HG03025 (cell line): ENCODE data around the gene SSBP2.
"Not testable (repeated sequence)": the region's sequence is repeated elsewhere in the genome, so short reads cannot be mapped to it uniquely, and the experiment has no call there.

Experiments used
- ATAC-seq: cut with Tn5 transposase; IDR thresholded peaks from one replicate; pipeline ENCODE4 v1.9.1; 2021; ENCODE audit warnings: mild to moderate bottlenecking, moderate library complexity; ENCODE audit not compliant: unreplicated experiment, low FRiP score

SSBP2 gene

GRCh38 chr5:81544351-81545018 lies 206.4 kb downstream of the SSBP2 start:
- no peak for ATAC-seq

DNA sequence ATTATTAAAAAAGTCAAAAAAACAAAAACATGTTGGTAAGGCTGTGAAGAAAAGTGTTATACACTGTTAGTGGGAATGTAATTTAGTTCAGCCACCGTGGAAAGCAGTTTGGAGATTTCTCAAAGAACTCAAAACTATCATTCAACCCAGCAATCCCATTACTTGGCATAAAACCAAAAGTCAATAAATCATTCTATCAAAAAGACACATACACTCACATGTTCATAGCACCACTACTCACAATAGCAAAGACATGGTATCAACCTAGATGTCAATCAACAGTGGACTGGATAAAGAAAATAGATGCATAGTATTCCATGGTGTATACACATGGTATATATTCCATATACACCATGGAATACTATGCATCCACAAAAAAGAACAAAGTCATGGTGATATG lies 208.7 kb downstream of the SSBP2 start:
- no peak for ATAC-seq

DNA sequence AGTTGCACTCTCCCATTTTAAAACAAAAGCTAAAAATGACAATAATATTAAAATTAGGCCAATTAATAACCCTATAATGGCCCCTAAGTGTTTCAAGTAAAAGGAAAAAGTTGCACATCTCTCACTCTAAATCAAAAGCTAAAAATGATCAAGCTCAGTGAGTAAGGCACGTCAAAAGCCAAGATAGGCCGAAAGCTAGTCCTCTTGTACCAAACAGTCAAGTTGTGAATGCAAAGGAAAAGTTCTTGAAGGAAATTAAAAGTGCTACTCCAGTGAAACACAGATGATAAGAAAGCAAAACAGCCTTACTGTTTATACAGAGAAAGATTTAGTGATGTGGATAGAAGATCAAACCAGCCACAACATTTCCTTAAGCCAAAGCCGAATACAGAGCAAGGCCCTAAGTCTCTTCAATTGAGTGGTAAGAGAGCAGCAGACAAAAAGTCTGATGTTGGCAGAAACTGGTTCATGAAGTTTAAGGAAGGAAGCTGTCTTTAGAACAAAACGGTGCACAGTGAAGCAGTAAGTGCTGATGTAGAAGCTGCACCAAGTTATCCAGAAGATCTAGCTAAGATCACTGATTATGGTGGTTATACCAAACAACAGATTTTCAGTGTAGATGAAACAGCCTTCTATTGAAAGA lies 212.9 kb downstream of the SSBP2 start:
- ATAC-seq, result no peak

- ATAC-seq, result no peak
These were observed 216.5 kb downstream of the SSBP2 start for GRCh38 chr5:81534441-81534840.

DNA sequence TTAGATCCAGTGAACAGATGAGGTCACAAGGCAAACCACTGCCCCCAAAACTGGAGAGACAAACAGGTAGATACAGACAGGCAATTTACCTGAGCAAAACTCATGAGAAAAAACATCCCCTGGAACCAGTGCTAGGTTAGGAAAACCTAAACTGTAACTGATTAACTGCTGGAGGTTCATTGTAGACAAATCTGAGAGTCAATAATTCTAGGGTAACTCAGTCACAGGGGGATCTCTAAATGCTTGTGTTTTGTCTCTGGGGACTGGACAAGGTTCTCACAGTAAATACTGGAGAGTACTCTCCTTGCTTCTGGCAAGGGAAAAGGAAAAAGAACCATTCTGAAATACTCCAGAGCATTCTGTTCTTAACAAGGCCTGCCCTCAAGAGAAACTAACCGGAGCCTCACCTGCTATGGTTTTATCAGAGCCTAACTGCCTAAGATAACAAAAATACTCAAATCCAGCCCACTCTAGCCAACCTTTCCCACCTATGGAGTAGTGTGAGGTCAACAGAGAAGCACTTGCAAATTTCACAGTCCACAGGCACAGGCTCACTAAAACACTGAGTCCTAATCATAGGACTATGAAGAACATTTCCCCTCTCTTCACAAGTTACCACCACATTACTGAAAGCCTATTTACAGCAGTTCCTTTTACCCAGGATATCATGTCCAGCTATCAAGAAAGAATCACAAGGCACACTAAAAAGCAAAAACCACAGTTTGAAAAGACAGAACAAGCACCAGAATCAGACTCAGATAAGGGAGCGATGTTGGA lies 217.1 kb downstream of the SSBP2 start:
- no peak for ATAC-seq

GRCh38 chr5:81530919-81531318 lies 220.0 kb downstream of the SSBP2 start:
- ATAC-seq, result no peak

DNA sequence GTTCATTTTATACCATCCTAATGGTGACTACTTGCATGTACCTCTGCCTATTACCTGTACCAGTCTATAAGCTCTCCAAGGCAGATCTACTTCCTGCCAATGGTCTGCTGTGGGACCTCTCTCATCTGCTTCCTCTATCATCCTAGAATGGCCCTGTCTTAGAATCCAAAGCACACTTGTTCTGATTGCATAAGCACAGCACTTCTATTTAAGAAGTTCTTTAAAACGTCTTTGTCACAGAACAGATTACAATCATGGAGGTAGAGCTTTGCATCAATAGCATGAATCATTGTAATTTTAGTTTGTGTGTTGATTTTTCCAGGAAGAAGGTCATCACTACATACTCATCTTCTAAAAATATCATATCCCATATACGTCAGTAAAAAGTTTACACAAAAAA lies 225.2 kb downstream of the SSBP2 start:
- no peak for ATAC-seq

DNA sequence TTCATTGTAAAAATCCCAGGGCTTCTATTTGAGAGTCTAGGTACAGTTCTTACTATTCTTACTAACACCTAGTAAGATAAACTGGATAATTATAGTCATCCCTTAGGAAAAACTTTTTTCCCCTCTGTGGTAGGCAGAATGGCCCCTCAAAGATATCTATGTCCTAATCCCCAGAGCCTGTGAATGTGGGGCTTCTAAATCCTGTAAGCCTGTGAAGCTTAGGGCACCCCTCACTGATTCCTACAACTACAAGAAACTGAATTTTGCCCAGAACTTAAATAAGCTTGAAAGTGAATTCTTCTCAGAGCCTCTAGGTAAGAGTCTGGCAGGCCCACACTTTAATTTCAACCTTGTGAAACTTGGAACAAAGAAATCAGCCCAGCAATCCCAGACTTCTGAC lies 226.9 kb downstream of the SSBP2 start:
- no peak for ATAC-seq

DNA sequence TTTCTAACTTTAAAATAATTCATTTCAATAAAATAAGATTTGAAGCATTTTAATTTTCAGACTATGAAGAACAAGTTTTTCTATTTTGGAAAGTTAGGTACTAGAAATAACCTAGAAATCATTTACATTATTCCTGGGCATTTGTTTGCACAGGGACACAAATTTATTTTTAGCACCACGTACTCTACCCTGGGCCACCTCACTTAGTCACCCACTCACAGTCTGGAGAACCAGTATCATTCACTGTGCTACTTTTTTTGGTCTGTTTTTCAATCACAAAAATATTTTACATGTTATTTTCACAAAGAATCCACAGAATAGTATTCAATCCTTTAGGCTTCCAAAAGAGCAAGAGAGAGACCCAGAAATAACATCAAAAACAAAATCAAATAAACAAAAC lies 228.3 kb downstream of the SSBP2 start:
- ATAC-seq, result no peak

DNA sequence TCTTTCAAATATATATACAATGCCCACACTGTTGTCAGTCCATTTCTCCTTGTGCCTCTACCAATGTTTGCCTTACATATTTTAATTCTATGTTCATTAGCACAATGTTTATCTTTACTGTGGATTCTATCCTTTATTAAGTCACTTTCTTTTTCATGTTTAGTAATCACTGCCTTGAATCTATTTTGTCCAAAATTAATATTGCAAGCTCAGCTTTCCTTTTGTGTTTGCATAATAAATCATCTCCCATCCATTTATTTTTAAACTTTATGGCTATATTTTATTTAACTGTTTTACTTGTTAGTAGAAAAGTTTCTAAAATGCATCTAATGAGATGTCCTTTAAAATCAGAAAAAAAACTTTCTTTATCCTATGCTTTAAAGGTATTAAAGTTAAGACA lies 230.1 kb downstream of the SSBP2 start:
- no peak for ATAC-seq

DNA sequence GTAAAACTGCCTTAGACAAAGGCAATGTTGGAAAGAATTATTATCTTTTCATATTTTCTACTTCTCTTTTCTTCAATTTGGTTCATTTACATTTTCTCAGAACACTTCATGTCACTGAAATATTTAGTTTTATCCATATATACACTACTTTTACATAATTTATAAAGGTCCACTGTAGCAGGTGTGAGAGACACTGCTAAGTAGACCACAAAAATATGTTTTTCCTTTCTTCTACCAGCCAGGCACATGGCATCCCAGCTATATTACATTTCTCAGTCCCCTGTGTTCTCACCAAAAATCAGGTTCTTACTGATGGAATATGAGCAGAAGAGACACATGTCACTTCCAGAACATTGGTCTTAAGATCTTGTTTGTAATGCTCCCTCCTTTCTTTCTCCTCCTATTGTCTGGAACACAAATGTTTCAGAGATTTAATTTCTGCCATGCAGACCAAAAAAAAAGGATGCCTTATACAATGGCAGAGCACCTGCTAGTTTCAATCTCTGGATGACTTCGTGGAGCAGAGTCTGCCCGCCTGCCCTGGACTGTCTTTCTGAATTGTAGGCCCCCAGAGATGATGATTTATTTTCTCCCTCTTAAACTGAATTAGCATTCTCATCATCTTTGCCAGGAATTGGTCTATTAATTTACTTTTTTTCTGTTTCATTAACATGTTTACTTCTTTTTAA lies 231.5 kb downstream of the SSBP2 start:
- ATAC-seq, result no peak

- ATAC-seq, result no peak
These were observed 233.4 kb downstream of the SSBP2 start for GRCh38 chr5:81517462-81517861.

DNA sequence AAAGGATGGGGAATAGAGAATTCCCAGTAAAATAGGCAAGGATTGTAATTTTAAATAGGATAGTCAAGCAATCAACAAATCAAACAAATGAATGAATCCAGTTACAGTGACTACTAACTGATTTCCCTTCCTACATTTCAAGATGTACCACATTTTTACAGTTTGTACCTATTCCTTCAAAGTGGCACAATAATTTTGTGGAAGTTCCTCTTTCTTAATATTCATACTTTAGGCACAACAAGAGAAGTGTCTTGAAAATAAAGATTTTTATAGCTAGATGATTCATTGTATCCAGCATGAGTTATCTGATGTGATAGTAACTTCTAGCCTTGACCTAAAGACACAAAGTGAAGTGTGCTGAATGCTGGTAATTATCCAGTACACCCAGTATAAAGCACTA lies 234.8 kb downstream of the SSBP2 start:
- ATAC-seq, result no peak

DNA sequence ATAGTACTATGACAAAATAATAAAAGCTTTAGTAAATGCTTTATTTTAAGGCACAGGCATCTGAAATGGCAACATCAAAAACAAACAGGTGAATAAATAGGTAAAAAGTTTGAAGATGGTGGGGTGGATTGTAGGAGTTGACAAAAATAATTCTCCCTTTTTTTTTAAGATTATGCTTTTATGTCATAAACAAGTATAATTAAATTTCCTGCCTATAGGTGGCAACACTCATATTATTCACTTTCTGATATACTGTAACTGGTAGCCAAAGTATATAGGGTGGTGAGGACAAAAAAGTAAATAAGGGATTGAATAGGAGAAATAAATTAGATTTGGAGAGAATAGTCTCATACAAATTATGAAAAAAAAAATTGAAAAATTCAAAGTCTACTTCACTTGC lies 236.9 kb downstream of the SSBP2 start:
- ATAC-seq, result no peak

- no peak for ATAC-seq
These were observed 237.4 kb downstream of the SSBP2 start for GRCh38 chr5:81513473-81513872.

DNA sequence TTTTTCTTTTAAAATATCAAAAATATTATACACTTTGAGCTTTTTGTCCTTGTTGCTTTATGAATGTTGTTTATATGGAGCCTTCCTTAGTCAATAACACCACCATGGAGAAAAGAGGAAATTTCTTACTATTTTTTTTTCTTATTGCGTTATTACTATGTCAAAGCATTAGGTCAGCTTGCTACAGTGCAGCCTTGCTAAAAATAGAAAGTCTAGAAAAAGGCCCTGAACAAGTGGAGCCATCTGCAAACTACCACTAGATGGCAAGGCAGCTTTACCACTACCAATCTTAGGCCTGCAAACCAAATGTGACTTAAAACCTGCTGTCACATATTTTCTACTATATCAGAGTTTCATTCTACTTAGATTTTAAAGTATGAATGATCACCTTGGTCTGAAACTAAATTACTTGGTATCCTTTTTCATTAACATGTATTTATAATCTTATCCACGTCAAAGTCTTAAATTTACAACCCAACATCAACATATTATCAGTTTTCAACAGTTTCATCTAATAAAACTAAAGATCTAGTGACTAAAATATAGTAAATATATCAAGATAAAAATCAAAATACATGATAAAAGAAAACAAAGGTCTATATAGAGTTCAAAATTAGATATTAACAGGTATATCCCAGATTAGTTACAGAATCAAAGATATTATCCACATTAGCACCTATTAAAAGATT lies 243.9 kb downstream of the SSBP2 start:
- peak; percentile 94 for ATAC-seq

GRCh38 chr5:81506378-81506777 lies 244.5 kb downstream of the SSBP2 start:
- no peak for ATAC-seq

GRCh38 chr5:81505672-81506071 lies 245.2 kb downstream of the SSBP2 start:
- ATAC-seq, result no peak

DNA sequence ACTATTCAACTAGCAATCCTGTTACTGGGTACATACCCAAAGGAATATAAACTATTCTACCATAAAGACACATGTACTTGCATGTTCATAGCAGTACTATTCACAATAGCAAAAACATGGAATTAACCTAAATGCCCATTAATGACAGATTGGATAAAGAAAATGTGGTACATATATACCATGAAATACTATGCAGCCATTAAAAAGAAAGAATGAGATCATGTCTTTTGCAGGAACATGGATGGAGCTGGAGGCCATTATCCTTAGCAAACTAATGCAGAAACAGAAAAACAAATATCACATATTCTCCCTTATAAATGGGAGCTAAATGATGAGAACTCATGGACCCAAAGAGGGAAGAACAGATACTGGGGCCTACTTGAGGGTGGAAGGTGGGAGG lies 247.3 kb downstream of the SSBP2 start:
- not testable (repeated sequence) for ATAC-seq

GRCh38 chr5:81495286-81495685 lies 255.6 kb downstream of the SSBP2 start:
- no peak for ATAC-seq

- ATAC-seq, result no peak
These were observed 262.0 kb downstream of the SSBP2 start for GRCh38 chr5:81488862-81489261.
